ENCODE measurements around the gene TMEM179. TPM values are rescaled to one million over a fixed set of nuclear protein-coding genes. Genes with fewer than 3 reads are reported as not detected.

The TMEM179 gene
- total and polyA plus RNA-seq, 2 of the 13 experiments (the other 11 are each of a cell fraction or from before 2014, with no cell fraction given): not detected

DNA sequence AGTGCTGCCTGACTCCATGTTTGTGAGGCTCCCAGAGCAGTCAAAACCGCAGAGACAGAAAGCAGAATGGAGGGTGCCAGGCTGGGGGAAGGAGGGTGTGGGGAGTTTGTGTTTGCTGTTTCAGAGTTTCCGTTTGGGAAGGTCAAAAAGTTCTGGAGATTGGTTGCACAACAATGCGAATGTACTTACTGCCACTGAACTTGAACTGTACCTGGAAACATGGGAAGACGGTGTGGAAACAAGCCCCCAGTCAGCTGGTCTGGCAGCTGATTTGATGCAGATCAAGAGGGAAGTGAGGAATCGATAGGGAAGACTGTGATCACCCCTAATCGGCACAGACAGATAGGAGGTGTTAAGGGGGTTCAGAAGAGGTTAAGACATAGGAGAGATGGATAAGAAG is 49.5 kb upstream of the TMEM179 start (continued):
- TF ChIP-seq, protein P1, sequence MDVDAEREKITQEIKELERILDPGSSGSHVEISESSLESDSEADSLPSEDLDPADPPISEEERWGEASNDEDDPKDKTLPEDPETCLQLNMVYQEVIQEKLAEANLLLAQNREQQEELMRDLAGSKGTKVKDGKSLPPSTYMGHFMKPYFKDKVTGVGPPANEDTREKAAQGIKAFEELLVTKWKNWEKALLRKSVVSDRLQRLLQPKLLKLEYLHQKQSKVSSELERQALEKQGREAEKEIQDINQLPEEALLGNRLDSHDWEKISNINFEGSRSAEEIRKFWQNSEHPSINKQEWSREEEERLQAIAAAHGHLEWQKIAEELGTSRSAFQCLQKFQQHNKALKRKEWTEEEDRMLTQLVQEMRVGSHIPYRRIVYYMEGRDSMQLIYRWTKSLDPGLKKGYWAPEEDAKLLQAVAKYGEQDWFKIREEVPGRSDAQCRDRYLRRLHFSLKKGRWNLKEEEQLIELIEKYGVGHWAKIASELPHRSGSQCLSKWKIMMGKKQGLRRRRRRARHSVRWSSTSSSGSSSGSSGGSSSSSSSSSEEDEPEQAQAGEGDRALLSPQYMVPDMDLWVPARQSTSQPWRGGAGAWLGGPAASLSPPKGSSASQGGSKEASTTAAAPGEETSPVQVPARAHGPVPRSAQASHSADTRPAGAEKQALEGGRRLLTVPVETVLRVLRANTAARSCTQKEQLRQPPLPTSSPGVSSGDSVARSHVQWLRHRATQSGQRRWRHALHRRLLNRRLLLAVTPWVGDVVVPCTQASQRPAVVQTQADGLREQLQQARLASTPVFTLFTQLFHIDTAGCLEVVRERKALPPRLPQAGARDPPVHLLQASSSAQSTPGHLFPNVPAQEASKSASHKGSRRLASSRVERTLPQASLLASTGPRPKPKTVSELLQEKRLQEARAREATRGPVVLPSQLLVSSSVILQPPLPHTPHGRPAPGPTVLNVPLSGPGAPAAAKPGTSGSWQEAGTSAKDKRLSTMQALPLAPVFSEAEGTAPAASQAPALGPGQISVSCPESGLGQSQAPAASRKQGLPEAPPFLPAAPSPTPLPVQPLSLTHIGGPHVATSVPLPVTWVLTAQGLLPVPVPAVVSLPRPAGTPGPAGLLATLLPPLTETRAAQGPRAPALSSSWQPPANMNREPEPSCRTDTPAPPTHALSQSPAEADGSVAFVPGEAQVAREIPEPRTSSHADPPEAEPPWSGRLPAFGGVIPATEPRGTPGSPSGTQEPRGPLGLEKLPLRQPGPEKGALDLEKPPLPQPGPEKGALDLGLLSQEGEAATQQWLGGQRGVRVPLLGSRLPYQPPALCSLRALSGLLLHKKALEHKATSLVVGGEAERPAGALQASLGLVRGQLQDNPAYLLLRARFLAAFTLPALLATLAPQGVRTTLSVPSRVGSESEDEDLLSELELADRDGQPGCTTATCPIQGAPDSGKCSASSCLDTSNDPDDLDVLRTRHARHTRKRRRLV (CRISPR knock-in tag; IDR thresholded peaks at IDR 0.05): no peak
- TF ChIP-seq, protein P2, sequence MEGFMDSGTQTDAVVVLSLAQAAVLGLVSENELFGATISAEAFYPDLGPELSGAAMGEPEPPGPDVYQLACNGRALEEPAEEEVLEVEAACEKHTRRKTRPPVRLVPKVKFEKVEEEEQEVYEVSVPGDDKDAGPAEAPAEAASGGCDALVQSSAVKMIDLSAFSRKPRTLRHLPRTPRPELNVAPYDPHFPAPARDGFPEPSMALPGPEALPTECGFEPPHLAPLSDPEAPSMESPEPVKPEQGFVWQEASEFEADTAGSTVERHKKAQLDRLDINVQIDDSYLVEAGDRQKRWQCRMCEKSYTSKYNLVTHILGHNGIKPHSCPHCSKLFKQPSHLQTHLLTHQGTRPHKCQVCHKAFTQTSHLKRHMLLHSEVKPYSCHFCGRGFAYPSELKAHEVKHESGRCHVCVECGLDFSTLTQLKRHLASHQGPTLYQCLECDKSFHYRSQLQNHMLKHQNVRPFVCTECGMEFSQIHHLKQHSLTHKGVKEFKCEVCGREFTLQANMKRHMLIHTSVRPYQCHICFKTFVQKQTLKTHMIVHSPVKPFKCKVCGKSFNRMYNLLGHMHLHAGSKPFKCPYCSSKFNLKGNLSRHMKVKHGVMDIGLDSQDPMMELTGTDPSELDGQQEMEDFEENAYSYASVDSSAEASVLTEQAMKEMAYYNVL (CRISPR knock-in tag; IDR thresholded peaks at IDR 0.05; ENCODE audit: borderline replicate concordance): no peak
- TF ChIP-seq MZF1 (CRISPR knock-in tag; IDR thresholded peaks at IDR 0.05; ENCODE audit: borderline replicate concordance) (peak; percentile 79; the same call in 1 of the 2 replicates), ZFP82 (CRISPR knock-in tag; IDR thresholded peaks at IDR 0.05; ENCODE audit: borderline replicate concordance) (no peak), ZNF7 (CRISPR knock-in tag; IDR thresholded peaks at IDR 0.05) (no peak), ZNF841 (CRISPR knock-in tag; IDR thresholded peaks at IDR 0.05; ENCODE audit: borderline replicate concordance) (no peak), ZSCAN9 (CRISPR knock-in tag; IDR thresholded peaks at IDR 0.05; ENCODE audit: borderline replicate concordance) (no peak), KLF13 (CRISPR knock-in tag; IDR thresholded peaks at IDR 0.05) (no peak), SCMH1 (CRISPR knock-in tag; IDR thresholded peaks at IDR 0.05; ENCODE audit: borderline replicate concordance) (no peak), TEAD2 (CRISPR knock-in tag; IDR thresholded peaks at IDR 0.05) (no peak), ZNF441 (CRISPR knock-in tag; IDR thresholded peaks at IDR 0.05; ENCODE audit: borderline replicate concordance) (peak; percentile 97), GTF2F1 (IDR thresholded peaks at IDR 0.05; ENCODE audit: low read length) (no peak), ZNF674 (CRISPR knock-in tag; IDR thresholded peaks at IDR 0.05; ENCODE audit: low read depth) (no peak), NCOA2 (CRISPR knock-in tag; IDR thresholded peaks at IDR 0.05) (peak; percentile 53; the same call in 1 of the 2 replicates)
- TF ChIP-seq, protein P3, sequence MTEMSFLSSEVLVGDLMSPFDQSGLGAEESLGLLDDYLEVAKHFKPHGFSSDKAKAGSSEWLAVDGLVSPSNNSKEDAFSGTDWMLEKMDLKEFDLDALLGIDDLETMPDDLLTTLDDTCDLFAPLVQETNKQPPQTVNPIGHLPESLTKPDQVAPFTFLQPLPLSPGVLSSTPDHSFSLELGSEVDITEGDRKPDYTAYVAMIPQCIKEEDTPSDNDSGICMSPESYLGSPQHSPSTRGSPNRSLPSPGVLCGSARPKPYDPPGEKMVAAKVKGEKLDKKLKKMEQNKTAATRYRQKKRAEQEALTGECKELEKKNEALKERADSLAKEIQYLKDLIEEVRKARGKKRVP (CRISPR knock-in tag; IDR thresholded peaks at IDR 0.05): no peak
- TF ChIP-seq, protein P4, sequence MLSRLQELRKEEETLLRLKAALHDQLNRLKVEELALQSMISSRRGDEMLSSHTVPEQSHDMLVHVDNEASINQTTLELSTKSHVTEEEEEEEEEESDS (CRISPR knock-in tag; IDR thresholded peaks at IDR 0.05; ENCODE audit: borderline replicate concordance): no peak
- TF ChIP-seq, protein P5, sequence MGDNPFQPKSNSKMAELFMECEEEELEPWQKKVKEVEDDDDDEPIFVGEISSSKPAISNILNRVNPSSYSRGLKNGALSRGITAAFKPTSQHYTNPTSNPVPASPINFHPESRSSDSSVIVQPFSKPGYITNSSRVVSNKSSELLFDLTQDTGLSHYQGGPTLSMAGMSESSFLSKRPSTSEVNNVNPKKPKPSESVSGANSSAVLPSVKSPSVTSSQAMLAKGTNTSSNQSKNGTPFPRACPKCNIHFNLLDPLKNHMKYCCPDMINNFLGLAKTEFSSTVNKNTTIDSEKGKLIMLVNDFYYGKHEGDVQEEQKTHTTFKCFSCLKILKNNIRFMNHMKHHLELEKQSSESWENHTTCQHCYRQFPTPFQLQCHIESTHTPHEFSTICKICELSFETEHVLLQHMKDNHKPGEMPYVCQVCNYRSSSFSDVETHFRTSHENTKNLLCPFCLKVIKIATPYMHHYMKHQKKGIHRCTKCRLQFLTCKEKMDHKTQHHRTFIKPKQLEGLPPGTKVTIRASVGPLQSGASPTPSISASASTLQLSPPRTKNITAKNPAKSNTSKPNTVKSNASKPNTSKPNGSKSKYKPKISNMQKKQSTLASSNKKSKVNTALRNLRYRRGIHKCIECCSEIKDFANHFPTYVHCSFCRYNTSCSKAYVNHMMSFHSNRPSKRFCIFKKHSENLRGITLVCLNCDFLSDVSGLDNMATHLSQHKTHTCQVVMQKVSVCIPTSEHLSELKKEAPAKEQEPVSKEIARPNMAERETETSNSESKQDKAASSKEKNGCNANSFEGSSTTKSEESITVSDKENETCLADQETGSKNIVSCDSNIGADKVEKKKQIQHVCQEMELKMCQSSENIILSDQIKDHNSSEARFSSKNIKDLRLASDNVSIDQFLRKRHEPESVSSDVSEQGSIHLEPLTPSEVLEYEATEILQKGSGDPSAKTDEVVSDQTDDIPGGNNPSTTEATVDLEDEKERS (CRISPR knock-in tag; IDR thresholded peaks at IDR 0.05): peak; percentile 77; the same call in 1 of the 2 replicates

All from HepG2 (cell line).